GM18505 (cell line): ENCODE data around the gene RASA4.
"Not testable (repeated sequence)": the region's sequence is repeated elsewhere in the genome, so short reads cannot be mapped to it uniquely, and the experiment has no call there.

Experiments
- ATAC-seq: cut with Tn5 transposase; IDR thresholded peaks from one replicate; pipeline ENCODE4 v1.9.1; 2021; ENCODE audit not compliant: unreplicated experiment

RASA4 gene

GRCh38 chr7:102616507-102617125 lies at the start of gene RASA4:
Gene RASA4, minus strand, starts transcription at chr7:102616756. Its CDS starts 67 bp downstream, at chr7:102616689.
- peak; percentile 79 for ATAC-seq

GRCh38 chr7:102664765-102665164 lies 48.2 kb upstream of the RASA4 start:
- ATAC-seq, result not testable (repeated sequence)

- ATAC-seq, result not testable (repeated sequence)
These were observed 33.4 kb upstream of the RASA4 start, which contains the start of gene SPDYE2B for GRCh38 chr7:102649924-102650323. Gene SPDYE2B, plus strand, starts transcription at chr7:102650319. Its CDS starts 2,030 bp downstream, at chr7:102652349.

DNA sequence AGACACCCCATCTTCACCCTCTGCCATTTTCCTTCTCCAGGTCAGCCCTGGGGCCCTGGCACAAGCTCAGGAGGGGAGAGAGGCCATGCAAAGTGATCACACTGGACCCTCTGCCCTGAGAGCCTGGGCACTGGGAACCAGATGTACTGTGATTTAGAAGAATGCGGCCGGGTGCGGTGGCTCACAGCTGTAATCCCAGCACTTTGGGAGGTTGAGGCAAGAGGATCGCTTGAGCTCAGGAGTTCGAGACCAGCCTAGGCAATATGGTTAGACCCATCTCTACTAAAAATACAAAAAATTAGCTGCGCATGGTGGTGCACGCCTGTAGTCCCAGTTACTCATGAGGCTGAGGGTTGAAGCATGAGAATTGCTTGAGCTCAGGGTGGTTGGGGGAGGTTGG lies 31.3 kb upstream of the RASA4 start:
- not testable (repeated sequence) for ATAC-seq

DNA sequence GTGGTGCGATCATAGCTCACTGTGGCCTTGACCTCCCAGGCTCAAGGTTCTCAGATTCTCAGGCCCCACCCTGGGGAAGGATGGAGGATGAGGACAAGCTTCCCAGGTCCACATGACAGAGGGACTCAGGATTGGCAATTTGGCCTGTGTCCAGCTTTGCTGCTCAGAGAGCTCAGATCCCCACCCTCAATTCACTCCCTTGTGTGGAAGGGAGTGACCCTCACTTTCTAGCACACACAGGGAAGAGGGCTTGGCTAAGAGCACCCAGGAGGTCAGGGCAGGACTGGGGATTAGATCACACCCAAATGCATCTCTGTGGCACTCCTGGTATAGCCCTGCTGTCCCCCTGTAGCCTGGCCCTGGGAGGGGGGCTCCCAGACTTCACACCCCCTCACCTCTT lies 26.8 kb upstream of the RASA4 start:
- ATAC-seq, result not testable (repeated sequence)

GRCh38 chr7:102642691-102643090 lies 26.1 kb upstream of the RASA4 start, which contains the start of gene UPK3BL1:
Gene UPK3BL1, minus strand, starts transcription at chr7:102642791. Its CDS starts 50 bp downstream, at chr7:102642741.
- not testable (repeated sequence) for ATAC-seq

DNA sequence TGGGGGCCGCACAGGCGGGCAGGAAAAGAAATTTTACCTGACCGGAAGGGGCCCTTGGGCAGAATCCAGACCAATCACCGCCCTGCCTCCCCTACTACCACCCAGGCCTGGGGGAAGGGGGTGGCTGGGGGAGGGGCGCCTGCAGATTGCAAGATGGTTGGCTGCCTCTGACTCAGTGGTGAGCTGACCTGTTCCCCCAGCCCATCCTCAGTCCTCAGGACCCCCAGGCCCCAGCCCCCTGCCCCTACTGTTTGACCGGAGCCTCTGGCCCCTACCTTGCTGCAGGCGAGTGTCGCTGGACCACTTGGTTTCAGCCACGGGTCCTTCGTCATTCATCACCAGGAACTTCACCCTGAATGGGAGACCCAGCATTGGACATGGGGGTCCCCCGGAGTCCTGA lies 22.3 kb upstream of the RASA4 start:
- ATAC-seq, result peak; percentile 4

- not testable (repeated sequence) for ATAC-seq
These were observed 20.4 kb upstream of the RASA4 start for GRCh38 chr7:102636956-102637355.

DNA sequence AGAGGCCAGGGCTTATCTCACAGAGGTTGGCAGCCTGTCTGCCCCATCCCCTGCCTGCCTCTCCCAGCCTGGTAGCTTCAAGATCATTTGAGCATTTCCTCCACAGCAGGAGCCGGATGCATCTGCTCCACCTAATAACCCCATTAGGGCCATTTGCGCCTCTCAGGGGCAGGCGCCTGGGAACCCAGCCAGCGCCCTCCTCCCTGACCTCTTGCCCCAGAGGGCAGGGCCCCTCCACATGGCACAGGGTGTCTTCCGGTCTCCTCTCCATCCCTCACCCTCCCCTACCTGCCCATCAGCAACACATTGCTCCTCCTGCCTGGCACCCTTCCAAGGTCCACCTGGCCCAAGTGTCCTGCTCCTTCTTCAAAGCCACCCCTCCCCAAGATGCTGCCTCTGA lies 18.8 kb upstream of the RASA4 start:
- ATAC-seq, result not testable (repeated sequence)

DNA sequence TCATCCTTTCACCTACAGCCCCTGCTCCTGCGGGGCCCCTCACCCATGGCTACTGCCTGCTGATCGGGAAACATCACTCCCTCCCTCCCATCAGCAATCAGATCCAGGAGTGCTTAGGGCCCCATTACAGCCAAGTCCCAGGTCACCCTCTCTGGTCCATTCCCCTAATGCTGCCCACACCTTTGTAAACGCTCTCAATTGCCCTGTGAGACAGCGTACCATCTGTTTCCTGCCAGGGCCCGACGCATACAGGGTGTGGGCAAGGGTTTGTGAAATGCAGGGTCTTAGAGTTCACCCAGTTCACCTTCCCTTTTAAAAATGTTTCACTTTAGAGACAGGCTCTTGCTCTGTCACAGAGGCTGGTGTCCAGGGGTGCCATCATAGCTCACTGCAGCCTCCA lies 17.7 kb upstream of the RASA4 start:
- ATAC-seq, result not testable (repeated sequence)

- ATAC-seq, result not testable (repeated sequence)
These were observed 14.1 kb upstream of the RASA4 start for GRCh38 chr7:102630622-102631021.

GRCh38 chr7:102627271-102627904 lies 10.8 kb upstream of the RASA4 start:
- ATAC-seq, result not testable (repeated sequence)

DNA sequence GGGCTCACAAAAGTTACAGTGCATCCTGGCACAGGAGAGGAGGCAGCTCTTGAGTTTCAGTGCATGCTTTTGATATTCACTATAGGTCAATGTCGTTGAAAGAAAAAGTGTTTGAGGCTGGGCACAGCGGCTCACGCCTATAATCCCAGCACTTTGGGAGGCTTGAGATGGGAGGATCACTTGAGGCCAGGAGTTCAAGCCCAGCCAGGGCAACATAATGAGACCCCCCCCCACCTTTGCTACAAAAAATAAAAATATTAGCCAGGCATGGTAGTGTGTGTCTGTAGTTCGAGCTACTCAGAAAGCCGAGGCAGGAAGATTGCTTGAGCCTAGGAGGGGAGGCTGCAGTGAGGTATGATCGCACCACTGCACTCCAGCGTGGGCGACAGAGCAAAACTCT lies 1.6 kb upstream of the RASA4 start:
- ATAC-seq, result not testable (repeated sequence)

DNA sequence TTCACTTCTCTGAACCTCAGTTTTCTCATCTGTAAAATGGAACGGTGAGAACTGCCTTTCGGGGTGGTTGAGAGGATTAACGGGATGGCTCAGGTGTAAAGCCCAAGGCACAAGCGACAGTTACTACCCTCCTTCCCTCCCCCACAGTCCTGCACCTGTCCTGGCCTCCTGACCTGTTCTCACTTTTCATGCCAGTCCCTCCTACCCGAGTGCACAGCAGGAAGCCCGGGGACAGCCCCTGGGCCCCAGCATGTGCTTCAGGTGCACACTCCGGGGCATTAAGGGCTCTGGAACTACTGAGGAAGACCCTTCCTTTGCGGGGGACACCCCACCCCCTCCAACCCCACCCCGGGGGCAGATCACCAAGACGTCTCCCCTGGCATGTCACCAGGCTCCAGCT lies 626 bp downstream of the RASA4 start:
- not testable (repeated sequence) for ATAC-seq

GRCh38 chr7:102614873-102615272 lies 1.7 kb downstream of the RASA4 start:
- ATAC-seq, result not testable (repeated sequence)

- peak; percentile 8 for ATAC-seq
These were observed 2.2 kb downstream of the RASA4 start for GRCh38 chr7:102614346-102614697.

DNA sequence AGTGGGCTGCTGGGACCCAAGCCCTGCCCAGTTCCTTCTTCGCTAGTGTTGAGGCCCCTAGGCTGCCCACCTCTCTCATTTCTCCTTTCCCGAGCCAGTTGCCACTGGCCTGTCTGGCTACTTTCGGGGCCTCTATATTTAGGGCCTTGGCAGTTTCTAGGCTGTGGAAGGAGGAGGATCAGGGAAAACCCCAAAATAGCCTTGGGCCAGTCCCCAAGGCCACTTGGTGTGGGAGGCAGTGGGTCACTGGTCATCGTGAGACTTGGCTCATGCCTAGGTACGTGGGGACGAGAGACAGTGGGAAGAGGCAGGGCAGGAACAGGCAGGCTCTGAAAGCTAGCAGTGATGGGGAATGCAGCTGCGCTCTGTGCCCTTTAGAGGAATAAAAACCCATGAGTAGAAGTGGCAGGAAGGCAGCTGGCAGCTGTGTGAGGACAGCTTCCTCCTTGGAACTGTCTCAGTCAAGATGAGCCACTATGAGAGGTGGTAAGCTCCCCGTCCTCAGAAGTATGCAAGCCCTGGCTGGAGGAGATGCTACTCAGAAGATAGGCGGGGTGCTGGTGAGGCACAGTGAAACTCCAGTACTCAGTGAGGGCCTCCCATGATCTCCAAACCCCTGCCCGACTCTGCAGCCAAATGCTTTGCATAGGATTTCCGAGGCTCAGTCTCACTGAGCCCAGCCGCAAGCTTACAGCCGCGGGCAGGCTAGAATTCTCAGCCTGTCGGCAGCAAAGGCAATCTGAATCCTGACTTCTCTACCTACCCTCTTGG lies 2.8 kb downstream of the RASA4 start:
- peak; percentile 41 for ATAC-seq

DNA sequence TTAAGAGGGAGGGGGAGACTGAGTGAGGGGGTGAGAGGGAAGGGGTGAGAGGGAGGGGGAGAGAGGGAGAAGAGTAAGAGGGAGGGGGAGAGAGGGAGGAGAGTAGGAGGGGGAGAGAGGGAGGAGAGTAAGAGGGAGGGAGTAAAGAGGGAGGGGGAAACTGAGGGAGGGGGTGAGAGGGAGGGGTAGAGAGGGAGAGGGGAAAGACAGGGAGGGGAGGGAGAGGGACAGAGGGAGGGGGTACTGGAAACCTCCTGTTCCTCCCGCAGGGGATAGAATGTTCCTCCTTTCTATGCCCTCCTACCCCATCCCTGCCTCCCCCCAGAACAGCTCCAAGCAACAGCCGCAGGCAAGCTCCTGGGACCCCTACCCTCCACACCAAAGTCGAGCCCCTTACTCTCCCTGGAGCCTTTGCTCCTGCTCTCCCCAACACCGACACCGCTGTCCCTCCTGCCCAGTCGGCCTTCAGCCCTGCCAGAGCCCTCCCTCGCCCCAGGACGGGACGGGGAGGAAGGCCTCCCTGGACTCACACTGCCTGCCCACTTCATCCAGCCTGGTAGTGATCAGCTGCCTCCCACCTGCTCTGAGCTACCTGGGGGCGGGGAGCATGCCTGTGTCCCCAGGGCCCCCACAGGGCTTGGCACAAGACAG lies 4.8 kb downstream of the RASA4 start:
- not testable (repeated sequence) for ATAC-seq

- peak; percentile 35 for ATAC-seq
These were observed 5.4 kb downstream of the RASA4 start for GRCh38 chr7:102611013-102611674.

DNA sequence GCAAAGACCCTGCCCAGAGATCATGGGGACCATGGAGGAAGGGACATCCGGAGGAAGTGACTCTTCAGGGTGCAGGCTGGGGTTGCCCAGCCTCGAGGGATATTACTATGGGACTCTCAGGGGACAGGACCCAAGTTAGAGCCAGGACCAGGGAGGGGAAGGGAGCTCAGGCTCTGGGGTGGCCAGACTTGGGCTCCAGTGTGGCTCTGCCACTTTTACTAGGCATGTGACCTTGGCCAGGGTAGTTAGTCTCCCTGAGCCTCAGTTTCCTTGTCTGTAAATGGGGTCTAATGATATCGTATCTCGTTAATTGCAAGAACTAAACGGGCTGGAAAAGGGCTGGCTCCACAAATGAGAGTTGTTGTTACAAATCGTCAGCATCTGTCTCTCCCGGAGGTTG lies 6.1 kb downstream of the RASA4 start:
- ATAC-seq, result not testable (repeated sequence)
